Erythroblast (primary cell): Measurements from ENCODE around the gene DNASE1L3.

Experiments
- GATA1 ChIP-seq: IDR thresholded peaks from 2 replicates; pipeline ENCODE4 v1.6.1; 2011; ENCODE audit warnings: low read depth, mild to moderate bottlenecking, control low read depth, low read length, moderate library complexity
- POLR2A ChIP-seq: IDR thresholded peaks from 2 replicates; pipeline ENCODE4 v1.6.1; 2011; ENCODE audit warnings: mild to moderate bottlenecking, low read length

GRCh38 chr3:58258392-58259055 is 47.8 kb upstream of the DNASE1L3 start:
- TF ChIP-seq POLR2A (no peak), GATA1 (no peak)
